ENCODE measurements around the gene RBFOX2. TPM values are rescaled to one million over a fixed set of nuclear protein-coding genes. Genes with fewer than 3 reads are reported as not detected.

The RBFOX2 gene
- total and polyA plus RNA-seq, 2 donors (not counting 1 experiment from before 2014, with no cell fraction given), result 173 to 190 TPM

- Histone ChIP-seq H3K4me1 (ENCODE audit: control insufficient read depth, extremely low read depth, insufficient read depth, low read length) (peaks cover 11% of the 10 kb centered on the region), H3K9me3 (ENCODE audit: control insufficient read depth, insufficient read depth, low read depth, low read length) (no peaks in the 10 kb centered on the region), H4K20me1 (ENCODE audit: control insufficient read depth, extremely low read depth, insufficient read depth, low read length) (no peaks in the 10 kb centered on the region), H3K36me3 (ENCODE audit: control insufficient read depth, insufficient read depth, low read length) (no peaks in the 10 kb centered on the region), H3K27me3 (ENCODE audit: control insufficient read depth, insufficient read depth, low read length) (no peaks in the 10 kb centered on the region), H3K9ac (ENCODE audit: insufficient read depth, low read length) (no peak overlapping the region), H2AFZ (ENCODE audit: low read length) (no peak overlapping the region), H3K79me2 (ENCODE audit: control insufficient read depth, insufficient read depth, low read length) (peaks cover 19% of the 10 kb centered on the region), H3K27ac (ENCODE audit: insufficient read depth, low read length) (no peak overlapping the region), H3K4me3 (replicated peaks in 1 of 4; ENCODE audit: control extremely low read depth in 1 of 4, insufficient read depth in 1 of 4, low read depth in 3 of 4, low read length in 4 of 4) (no peak overlapping the region), H3K4me2 (ENCODE audit: extremely low read depth, insufficient read depth, low read length) (no peak overlapping the region)
- no peak for DNase-seq (ENCODE audit: low read depth in 2 of 2)
- TF ChIP-seq, protein P1, sequence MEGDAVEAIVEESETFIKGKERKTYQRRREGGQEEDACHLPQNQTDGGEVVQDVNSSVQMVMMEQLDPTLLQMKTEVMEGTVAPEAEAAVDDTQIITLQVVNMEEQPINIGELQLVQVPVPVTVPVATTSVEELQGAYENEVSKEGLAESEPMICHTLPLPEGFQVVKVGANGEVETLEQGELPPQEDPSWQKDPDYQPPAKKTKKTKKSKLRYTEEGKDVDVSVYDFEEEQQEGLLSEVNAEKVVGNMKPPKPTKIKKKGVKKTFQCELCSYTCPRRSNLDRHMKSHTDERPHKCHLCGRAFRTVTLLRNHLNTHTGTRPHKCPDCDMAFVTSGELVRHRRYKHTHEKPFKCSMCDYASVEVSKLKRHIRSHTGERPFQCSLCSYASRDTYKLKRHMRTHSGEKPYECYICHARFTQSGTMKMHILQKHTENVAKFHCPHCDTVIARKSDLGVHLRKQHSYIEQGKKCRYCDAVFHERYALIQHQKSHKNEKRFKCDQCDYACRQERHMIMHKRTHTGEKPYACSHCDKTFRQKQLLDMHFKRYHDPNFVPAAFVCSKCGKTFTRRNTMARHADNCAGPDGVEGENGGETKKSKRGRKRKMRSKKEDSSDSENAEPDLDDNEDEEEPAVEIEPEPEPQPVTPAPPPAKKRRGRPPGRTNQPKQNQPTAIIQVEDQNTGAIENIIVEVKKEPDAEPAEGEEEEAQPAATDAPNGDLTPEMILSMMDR (conservative IDR thresholded peaks at IDR 0.05 in 1 of 2, IDR thresholded peaks at IDR 0.05 in 1 of 2; ENCODE audit: low read depth in 1 of 2, low read length in 2 of 2), result no peak
- no peak for TF ChIP-seq EZH2 (IDR thresholded peaks at IDR 0.05; ENCODE audit: low read length, missing control alignments)
These were observed 149.3 kb downstream of the RBFOX2 start for GRCh38 chr22:35879351-35879750.

DNA sequence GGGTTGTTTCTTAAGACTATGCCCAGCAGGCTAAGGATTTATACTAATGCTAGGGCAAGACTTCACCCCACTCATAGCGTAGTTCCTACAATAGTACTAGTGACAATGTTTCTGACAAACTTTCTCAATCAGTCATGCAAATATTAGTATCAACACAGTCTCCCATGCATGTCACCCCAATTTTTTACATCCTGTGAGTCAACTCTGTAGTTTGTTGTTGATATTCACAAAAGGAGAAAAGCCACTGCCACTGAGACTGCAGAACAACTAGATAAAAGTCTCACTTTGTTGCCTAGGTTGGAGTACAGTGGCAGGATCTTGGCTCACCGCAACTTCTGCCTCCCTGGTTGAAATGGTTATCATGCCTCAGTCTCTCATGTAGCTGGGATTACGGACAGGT, 155.2 kb downstream of the RBFOX2 start:
- no peak for TF ChIP-seq EZH2 (IDR thresholded peaks at IDR 0.05; ENCODE audit: low read length, missing control alignments)
- TF ChIP-seq, protein P1 (conservative IDR thresholded peaks at IDR 0.05 in 1 of 2, IDR thresholded peaks at IDR 0.05 in 1 of 2; ENCODE audit: low read depth in 1 of 2, low read length in 2 of 2), result no peak
- Histone ChIP-seq H4K20me1 (ENCODE audit: control insufficient read depth, extremely low read depth, insufficient read depth, low read length) (no peaks in the 10 kb centered on the region), H3K27ac (ENCODE audit: insufficient read depth, low read length) (no peak overlapping the region), H3K9me3 (ENCODE audit: control insufficient read depth, insufficient read depth, low read depth, low read length) (no peaks in the 10 kb centered on the region), H3K4me1 (ENCODE audit: control insufficient read depth, extremely low read depth, insufficient read depth, low read length) (no peaks in the 10 kb centered on the region), H3K36me3 (ENCODE audit: control insufficient read depth, insufficient read depth, low read length) (no peaks in the 10 kb centered on the region), H3K9ac (ENCODE audit: insufficient read depth, low read length) (no peak overlapping the region), H2AFZ (ENCODE audit: low read length) (no peak overlapping the region), H3K27me3 (ENCODE audit: control insufficient read depth, insufficient read depth, low read length) (no peaks in the 10 kb centered on the region), H3K4me3 (replicated peaks in 1 of 4; ENCODE audit: control extremely low read depth in 1 of 4, insufficient read depth in 1 of 4, low read depth in 3 of 4, low read length in 4 of 4) (no peak overlapping the region), H3K79me2 (ENCODE audit: control insufficient read depth, insufficient read depth, low read length) (peaks cover 8% of the 10 kb centered on the region), H3K4me2 (ENCODE audit: extremely low read depth, insufficient read depth, low read length) (no peak overlapping the region)
- DNase-seq (ENCODE audit: low read depth in 2 of 2), result no peak

DNA sequence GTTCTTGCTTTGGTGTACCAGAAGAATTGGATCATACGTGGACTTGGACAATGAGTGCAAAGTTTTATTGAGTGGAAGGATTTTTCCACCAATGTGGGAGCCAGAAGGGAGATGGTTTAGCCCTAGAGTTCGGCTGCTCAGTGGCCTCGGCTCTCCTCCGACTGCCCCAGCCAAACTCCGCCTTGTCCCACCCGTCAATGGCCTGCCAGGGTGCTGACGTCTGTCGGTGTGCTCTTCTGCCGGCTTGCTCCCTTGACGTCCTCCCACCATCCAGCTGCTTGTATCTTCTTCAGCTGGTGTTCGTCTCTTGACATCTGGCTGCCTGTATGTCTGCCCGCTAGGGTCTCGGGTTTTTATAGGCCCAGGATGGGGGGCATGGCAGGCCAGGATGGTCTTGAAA, 156.2 kb downstream of the RBFOX2 start:
- DNase-seq (ENCODE audit: low read depth in 2 of 2), result no peak
- Histone ChIP-seq H3K4me2 (ENCODE audit: extremely low read depth, insufficient read depth, low read length) (no peak overlapping the region), H2AFZ (ENCODE audit: low read length) (no peak overlapping the region), H3K4me1 (ENCODE audit: control insufficient read depth, extremely low read depth, insufficient read depth, low read length) (no peaks in the 10 kb centered on the region), H3K4me3 (replicated peaks in 1 of 4; ENCODE audit: control extremely low read depth in 1 of 4, insufficient read depth in 1 of 4, low read depth in 3 of 4, low read length in 4 of 4) (no peak overlapping the region), H3K79me2 (ENCODE audit: control insufficient read depth, insufficient read depth, low read length) (peaks cover 8% of the 10 kb centered on the region), H4K20me1 (ENCODE audit: control insufficient read depth, extremely low read depth, insufficient read depth, low read length) (no peaks in the 10 kb centered on the region), H3K9me3 (ENCODE audit: control insufficient read depth, insufficient read depth, low read depth, low read length) (no peaks in the 10 kb centered on the region), H3K27ac (ENCODE audit: insufficient read depth, low read length) (no peak overlapping the region), H3K9ac (ENCODE audit: insufficient read depth, low read length) (no peak overlapping the region), H3K27me3 (ENCODE audit: control insufficient read depth, insufficient read depth, low read length) (no peaks in the 10 kb centered on the region), H3K36me3 (ENCODE audit: control insufficient read depth, insufficient read depth, low read length) (no peaks in the 10 kb centered on the region)
- no peak for TF ChIP-seq EZH2 (IDR thresholded peaks at IDR 0.05; ENCODE audit: low read length, missing control alignments)
- TF ChIP-seq, protein P1 (conservative IDR thresholded peaks at IDR 0.05 in 1 of 2, IDR thresholded peaks at IDR 0.05 in 1 of 2; ENCODE audit: low read depth in 1 of 2, low read length in 2 of 2), result no peak

Data from fibroblast of lung (primary cell).